Stimulated activated CD8-positive, alpha-beta memory T cell treated with anti-CD3 and anti-CD28 coated beads, Interleukin-15, amount 100 ng/mL, for 48 hours (primary cell): ENCODE data around the gene TMEM179B.
"Not testable (repeated sequence)": the region's sequence is repeated elsewhere in the genome, so short reads cannot be mapped to it uniquely, and the experiment has no call there.

Experiments used
- DNase-seq, 2 donors: peaks; one replicate each; pipeline ENCODE4 v3.0.0-alpha.2; 2020; ENCODE audit warnings: low read depth in 2 of 2

The TMEM179B gene

DNA sequence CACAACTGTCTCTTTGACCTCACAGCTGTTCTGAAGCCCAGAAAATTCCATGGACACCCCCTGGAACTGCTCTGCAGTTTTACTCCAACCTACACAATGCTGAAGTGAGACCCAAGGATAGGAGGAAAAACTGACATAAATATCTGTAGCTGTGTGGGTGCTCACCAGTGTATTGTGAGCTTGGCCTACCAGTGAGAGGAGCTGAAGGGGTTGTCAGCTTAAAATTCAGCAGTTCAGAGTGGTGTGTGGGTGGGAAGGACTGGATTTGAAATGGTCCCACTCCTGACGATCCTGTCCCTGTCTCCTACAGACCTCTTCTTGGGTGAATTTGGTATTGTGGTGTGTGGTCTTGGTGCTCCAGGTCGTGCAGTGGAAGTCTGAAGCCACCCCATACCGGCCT, 2.4 kb downstream of the TMEM179B start:
- DNase-seq: no peak

DNA sequence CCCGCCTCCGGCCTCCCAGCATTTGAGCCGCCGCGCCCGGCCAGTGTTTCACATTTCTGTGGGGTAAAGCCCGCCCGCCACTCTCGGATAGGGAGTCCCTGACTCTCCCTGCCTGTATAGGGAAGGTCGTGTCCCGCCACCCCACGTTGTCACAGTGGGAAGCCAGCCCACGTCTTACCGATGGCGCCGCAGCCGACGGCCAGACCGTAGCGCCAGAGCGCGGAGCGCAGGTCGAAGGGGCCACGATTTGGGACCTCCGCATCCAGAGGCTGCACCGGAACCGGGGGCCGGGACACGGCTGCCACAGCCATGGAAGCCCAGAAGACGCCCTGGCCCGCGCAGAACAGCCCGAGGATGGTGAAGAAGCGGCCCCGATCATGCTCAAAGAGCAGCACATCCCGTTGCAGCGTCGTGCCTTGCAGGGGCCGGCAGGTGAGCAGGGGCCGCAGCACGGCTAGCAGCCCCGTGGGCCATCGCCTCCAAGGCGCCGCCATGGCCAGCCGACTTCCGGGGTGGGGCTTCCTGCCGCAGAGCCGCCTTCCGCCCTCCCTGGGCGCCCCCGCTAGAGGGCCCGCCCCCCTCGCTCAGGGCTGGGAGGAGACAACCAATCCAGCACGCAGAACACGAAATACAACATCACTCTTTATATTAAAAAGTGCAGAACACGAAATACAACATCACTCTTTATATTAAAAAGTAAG, 4.4 kb downstream of the TMEM179B start, which contains the start of gene TMEM223:
TSS of gene TMEM223 (minus strand) at position 506 of the 701 bp plus-strand sequence. CDS start at position 494, 12 bp downstream.
- peak; percentile 85 to 89 for DNase-seq

DNA sequence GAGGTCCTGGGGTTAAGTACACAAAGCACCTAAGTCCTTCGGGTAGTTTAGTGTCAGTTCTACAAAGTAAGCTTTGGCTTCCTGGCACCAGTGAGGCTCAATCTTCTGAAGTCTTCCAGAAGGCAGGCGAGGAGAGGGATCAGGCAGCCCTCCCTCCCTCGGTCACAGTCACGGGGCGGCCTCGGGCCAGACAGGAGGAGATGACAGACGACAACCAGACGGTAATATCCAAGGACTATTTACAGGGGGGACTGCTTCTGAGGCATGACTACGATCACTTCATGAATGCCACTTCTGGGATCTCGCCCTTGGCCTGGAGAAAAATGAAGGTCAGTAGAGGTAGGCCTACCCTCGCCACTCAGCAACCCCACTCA, 5.0 kb downstream of the TMEM179B start:
- no peak for DNase-seq

DNA sequence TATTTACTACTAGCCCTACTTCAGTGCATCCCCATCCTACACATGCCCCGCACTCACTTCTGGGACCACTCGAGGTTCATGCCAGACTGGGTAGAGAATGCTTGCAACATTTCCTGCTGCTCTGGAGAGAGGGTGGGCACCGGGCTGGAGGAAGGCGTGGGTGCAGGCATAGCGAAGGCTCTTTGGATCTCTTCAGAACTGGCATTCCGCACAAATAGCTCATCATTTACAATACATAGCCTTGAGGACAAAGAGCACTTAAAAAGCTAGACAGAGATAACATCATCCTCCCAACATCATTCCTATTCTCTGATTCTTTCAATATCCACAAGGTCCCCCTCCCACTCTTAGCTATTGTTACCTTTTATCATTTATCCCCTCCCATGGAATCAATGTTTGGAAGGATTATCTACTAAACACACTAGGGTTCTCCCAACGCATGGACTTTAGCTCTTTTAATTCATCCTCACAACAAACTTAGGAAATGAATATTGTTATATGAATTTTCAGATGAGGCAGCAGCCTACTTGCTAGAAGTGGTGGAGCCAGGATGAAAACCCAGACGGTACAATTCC, 7.1 kb downstream of the TMEM179B start:
- DNase-seq: no peak

DNA sequence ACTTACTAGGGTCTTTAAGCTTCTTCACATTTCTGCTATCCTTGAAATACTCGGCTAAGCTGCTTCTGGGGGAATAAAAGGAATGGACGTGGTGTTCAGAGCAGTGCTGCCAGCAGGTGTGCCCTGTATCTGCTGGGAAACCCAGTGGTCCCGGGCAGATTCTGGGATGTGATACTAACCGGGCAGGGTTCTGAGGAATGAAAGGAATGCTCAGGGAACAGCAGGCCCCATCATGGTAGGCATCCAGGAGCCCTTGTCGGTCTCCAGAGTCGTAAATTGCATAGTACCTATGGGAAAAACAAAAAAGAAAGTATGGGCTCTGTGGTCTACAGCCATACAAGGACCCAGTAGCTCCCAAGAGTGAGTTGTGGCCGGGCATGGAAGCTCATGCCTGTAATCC, 9.1 kb downstream of the TMEM179B start:
- DNase-seq: no peak

DNA sequence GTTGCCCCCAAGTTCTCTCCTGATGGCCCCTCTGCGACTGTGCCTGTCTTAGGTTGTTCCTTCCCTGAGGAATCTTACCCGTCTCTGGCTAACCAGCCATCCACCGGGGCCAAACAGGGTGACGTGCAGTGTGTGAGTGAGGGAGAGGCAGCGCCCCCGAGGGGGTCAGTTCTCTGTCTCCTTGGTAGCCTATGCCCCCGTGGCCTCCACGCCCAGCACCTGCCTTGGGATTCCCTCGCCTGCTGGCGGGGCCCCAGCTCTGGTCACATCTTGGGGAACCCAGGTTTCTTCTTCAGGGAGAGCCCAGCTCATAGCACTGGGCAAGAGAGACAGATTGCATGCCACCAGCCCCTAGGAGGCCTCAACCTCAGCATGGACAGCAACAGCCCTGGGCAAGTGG, 12.3 kb downstream of the TMEM179B start:
- no peak for DNase-seq

DNA sequence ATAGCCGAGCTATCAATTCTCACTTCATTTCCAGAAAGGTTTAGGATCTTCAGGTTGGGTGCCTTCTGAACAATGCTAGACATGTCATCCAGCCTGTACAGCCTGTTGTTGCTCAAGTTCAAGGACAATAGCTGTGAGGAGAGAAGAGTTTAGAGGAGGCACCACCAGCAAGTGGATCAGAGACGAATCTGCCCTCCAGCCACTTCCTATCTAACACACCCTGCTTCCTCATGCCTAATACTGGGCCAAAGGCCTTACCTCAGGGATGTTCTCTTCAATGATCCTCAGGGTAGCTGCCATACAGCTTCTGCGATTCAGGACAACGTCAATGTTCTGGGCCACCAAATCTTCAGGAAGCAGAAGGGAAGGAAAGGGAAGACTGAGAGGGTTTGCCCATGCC, 13.9 kb downstream of the TMEM179B start:
- no peak for DNase-seq

DNA sequence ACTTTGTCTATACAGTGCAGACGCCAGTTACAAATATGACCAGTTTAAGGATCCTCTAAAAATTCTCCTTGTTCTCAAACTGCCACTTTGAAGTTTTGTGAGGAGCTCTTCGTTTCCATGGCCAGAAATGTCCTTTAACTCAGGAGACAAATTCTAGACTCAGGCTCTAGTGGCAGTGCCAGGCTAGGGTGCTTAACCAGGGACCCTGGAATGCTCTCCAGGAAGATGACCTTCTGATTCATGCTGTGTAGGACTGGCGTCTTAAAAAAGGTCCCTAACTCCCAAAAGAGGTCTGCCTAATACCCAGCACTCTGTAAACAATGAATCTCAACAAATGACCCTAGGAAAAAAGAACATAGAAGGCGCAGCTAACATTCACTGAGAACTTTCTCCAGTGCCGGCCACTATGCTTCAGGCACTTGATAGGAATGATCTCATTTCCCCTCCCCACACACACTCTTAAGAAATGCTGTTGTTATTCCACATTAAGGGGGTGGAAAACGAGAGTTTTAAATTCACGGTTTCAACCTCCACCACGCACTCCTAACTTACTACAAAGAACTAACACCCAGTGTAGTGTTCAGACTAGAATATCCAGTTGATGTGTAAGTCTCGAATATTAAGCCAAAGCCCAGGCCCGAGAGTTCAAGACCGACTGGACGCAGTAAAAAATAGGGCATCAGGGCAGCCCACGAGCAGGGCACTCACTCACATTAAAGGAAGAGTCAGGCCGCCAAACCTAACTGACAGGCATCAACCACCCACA, 17.3 kb downstream of the TMEM179B start:
- no peak for DNase-seq

DNA sequence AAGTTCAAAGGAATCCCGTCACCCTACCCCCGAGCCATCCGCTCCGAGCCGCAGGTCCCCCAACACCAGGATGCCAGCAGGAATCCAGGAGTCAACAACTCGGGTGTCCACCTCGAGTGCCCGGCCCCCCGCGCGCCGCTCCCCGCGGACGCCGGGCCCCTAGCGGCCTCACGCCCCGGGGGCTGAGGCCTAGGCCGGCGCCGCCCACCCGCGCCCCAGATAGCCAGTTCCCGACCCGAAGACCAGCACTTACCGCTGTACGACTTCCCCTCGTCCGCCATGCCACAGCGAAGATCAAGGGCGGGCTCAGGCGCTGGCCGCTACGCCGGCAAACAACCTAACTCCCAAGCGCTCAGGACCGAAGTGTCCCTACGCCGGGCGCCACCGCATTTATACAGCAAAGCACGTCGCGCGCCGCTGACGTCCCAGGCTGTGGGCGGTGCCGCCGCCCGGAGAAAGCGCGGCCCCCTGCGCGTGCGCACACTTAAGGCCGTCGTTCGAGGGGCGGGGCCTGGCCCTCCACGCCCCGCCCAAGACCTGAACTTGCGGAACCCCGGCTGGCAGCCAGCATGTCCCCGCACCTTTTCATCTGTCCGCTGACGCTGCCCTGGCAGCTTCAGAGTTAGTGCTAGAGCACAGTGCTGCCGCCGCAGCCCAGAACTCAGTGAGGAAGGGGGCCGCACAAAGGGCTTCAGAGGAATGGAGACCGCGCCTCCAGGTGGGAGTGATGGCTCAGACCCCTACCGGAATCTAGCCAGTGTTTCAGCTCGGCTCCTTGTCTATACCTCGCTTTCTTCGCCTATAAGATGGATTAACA, 18.1 kb downstream of the TMEM179B start, which contains the start of gene NXF1:
TSS of gene NXF1 (minus strand) at position 365 of the 817 bp plus-strand sequence. CDS start at position 281, 84 bp downstream.
- DNase-seq: peak; percentile 90 to 91

DNA sequence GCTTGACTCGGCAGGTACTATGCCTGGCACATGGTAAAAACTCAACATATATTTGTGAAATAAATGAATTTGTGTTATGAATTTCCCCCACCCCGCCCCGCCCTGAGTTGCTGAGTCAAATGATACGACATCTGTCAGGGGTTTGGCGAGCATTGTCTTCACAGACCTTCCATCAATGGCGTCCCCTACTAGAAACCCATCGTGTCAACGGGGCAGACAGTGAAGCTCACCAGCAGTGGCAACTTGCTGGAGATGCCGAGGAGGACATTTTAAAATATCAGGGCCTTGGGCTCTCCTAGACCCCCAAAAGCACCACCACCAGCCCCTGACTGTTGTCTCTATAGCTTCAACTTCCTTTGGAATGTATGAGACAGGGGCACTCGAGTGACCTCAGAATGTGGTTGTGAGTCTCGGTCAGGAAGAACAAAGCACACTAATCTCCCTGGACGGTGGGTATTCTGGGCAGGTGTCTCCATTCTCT, 18.8 kb downstream of the TMEM179B start:
- no peak for DNase-seq

DNA sequence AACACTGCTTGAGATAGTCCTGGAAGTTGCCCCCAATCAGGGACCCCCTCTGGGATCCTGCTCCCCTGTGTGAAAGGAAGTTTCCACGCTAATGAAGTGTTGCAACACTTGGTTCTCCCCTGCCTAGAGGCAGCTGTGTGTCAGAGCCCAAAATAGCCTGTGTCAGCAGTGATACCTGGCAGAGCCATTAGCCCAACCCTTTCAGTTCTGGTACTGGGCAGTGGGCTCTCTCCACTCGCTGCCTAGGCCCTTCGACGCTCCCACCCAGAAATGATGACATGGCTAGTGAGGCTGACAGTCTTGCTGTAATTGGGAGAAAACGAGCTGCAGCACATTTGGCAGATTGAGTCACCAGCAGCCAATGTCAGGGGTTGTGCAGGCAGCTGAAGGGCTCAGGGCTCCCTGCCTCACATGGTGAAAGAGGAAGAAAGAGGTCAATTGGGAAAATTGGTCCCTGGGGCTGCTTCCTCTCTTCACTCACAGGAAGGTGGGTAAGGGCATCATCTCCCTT, 19.5 kb downstream of the TMEM179B start:
- no peak for DNase-seq

DNA sequence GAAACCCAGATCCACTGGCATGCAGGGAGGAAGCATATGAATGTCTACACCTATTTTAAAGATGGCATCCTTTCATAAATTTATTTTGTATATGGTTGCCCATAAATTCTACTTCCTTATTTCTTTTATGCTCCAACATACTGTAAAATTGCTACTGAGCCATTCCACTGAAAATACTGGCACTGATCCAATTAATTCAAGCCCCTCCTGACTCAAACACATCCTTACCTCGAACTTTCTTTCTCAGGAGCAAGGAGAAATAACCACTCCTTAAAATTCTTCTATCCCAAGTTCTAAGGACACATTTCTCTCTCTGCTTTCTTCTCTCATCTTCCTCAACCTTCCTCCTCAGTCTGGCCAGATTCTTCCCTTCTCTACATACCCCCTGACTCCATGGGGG, 23.5 kb downstream of the TMEM179B start:
- DNase-seq: no peak

DNA sequence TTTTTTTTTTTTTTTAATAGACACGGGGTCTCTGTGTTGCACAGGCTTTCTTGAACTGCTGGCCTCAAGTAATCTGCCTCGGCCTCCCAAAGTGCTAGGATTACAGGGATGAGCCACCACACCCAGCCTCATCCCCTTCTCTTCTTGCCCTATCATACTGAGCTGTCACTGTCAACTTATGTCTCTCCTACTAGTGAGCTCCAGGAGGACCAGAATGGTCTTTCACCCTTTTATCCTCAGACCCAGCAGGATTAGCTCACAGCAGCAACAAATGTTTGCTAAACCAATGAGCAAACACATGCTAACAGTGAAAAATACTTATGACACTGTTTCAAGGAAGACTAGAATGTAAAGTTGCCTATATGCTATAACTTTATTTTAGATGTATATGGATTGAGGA, 24.5 kb downstream of the TMEM179B start:
- no peak for DNase-seq

DNA sequence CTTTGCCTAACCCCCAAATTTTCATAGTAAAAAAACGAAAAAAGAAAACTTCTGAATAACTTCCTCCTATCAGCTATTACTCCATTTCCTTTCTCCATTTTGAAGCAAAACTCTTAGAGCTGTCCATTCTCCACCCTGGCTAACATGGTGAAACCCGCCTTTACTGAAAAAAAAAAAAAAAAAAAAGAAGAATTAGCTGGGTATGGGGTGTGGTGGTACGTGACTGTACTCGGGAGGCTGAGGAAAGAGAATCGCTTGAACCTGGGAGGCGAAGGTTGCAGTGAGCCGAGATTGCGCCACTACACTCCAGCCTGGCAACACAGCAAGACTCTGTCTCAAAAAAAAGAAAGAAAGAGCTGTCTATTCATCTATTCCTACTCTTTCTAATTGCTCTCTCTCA, 29.4 kb downstream of the TMEM179B start:
- DNase-seq: no peak

DNA sequence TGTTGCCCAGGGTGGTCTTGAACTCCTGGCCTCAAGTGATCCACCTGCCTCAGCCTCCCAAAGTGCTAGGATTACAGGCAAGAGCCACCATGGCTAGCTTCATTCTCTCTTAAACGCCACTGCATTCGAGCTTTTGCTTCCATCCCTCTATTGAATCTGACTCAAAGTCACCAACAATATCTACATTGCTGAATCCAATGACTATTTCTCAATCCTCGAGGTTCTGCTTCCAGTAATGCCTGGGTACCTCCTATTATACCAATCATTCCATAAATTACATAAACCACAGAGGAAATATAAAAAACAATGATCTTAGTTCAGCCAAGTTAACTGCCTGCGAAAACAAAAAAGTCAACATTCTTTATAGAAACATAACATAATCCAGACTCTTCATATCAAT, 29.9 kb downstream of the TMEM179B start:
- no peak for DNase-seq

DNA sequence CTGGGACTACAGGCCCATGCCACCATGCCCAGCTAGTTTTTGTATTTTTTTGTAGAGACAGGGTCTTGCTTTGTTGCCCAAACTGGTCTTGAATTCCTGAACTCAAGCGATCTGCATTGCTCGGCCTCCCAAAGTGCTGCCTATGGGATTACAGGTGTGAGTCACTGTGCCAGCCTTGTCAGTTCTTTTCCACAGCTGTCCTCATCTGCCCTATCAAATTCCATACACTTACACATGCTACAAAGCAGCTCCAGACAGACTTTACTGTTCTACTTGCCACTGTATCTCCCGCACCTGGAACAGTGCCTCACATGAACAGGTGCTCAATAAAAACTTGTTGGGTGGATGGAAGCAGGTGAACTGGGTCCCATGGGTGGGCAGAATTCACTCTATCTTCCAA, 36.5 kb downstream of the TMEM179B start:
- no peak for DNase-seq

DNA sequence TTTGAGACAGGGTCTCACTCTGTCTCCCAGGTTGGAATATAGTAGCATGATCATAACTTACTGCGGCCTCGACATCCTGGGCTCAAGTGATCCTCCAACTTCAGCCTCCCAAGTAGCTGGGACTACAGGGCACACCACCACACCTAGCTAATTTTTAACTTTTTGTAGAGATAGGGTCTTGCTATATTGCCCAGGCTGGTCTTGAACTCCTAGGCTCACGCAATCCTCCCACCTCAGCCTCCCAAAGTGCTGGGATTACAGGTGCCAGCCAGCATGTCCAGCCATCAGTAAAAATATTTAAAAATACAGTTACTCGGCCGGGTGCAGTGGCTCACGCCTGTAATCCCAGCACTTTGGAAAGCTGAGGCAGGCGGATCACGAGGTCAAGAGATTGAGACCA, 40.9 kb downstream of the TMEM179B start:
- not testable (repeated sequence) for DNase-seq

DNA sequence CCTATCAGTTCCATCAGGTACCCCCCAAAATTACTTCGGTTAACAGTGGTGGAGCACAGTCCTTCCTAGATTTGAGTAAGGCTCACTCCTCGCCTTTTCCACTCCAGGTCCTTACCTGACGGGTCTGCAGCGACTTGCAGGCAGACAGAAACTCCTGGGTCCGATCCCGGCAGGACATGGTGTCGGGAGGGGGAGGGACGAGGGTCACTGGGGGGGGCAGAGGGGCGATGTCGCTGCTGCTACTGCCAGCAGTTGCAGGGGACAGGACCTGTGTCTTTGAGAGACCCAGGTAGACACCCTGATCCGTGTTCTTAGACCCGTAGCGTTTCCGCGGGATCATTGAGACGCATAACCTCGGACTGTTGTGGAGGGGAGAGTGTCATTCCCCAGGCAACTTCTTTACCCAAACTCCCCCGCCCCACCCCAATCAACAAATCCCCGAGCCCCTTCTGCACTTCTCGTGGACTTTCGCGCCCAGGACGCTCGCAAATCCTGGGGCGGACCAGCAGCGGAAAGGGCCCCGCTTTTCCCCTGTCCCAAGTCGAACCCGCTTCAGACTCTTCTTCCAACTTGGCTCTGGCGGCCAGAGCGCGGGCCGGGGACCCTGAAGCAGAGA, 43.8 kb downstream of the TMEM179B start:
- DNase-seq: no peak

DNA sequence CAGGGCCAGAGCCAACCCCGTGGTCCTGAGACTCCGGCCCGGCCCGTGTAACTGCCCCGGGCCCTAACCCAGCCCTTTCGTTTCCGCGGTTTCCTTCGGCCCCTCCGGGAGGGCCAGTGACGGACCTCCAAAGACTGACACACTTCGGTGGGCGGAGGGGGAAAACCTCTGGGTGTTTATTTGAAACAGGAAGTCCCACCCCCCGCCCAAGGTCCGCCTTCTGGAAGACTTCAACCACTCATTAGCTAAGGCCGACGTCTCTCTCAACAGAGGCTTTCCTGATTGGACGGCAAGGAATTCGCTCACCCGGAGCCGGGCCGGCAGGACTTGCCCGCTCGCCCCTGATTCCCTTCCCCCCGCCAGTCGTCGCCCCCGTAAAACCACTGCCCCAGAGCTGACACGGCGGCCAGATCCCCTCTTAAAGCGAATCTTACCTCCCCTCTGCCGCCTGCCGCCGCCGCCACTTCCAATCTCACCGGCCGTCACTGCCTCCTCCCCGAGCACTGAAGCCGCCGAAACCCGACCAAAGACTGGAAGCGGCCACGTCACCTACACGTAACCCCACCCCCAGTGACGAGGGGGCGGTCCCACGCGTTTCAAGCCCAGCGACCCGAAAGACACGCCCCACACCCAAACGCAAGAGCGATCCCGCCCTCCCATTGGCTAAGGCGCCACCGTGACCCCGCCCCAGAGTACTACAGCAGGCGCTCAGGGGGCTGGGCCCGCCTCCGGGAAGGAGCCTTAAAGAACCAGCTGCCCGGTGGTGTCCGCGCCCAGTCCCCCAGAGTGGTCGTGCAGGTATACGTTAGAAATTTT, 44.5 kb downstream of the TMEM179B start, which contains the start of gene STX5:
TSS of gene STX5 (minus strand) at position 532 of the 816 bp plus-strand sequence. CDS start 808 bp downstream, outside the sequence.
- peak; percentile 99 for DNase-seq
